Measurements from ENCODE around the gene TUBB8B.
"Not testable (repeated sequence)": the region's sequence is repeated elsewhere in the genome, so short reads cannot be mapped to it uniquely, and the experiment has no call there.

DNA sequence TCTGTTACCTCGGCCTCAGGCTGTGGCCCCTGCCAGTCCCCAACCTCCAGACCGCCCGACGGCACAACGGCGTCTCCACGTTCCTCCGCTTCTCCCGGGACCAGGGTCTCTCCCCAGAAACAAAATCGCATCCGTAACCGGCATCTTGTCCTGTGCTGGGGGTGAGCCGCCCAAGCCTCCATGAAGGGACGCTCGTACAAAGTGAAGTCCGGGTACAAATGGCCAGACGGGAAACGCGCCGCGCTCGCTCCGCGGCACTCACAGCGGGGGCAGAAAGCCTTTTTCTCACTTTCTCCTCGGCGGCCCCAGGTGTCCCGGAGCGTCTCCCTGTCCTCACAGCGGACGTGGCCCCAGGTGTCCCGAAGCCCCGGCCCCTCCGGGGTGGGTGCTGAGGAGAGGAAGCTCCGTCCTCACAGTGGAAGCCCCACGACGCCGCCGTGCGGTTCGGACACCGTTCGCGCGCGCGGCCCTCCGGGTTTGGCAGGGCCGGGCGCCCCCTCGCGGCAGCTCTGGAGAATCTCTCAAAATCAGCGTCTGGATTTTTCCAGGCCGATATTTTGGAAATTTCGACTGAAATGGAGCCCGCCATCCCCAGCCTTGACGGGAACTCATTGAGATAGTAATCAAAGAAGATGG is 26.2 kb upstream of the TUBB8B start:
- TF ChIP-seq, protein P1, sequence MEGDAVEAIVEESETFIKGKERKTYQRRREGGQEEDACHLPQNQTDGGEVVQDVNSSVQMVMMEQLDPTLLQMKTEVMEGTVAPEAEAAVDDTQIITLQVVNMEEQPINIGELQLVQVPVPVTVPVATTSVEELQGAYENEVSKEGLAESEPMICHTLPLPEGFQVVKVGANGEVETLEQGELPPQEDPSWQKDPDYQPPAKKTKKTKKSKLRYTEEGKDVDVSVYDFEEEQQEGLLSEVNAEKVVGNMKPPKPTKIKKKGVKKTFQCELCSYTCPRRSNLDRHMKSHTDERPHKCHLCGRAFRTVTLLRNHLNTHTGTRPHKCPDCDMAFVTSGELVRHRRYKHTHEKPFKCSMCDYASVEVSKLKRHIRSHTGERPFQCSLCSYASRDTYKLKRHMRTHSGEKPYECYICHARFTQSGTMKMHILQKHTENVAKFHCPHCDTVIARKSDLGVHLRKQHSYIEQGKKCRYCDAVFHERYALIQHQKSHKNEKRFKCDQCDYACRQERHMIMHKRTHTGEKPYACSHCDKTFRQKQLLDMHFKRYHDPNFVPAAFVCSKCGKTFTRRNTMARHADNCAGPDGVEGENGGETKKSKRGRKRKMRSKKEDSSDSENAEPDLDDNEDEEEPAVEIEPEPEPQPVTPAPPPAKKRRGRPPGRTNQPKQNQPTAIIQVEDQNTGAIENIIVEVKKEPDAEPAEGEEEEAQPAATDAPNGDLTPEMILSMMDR (IDR thresholded peaks at IDR 0.05; ENCODE audit: insufficient read depth, low read depth, low read length) = not testable (repeated sequence)
- not testable (repeated sequence) for TF ChIP-seq EZH2 (IDR thresholded peaks at IDR 0.05; ENCODE audit: insufficient read depth, low read length)

Data from astrocyte (in vitro differentiated cells and primary cell).